ENCODE measurements around the gene RBM26. TPM values are rescaled to one million over a fixed set of nuclear protein-coding genes. Genes with fewer than 3 reads are reported as not detected.

RBM26 gene
- total and polyA plus RNA-seq, 4 donors, result 6.4 to 18.4 (median 12.3) TPM

- H3K27me3 ChIP-seq (ENCODE audit: control insufficient read depth in 4 of 4, insufficient read depth in 4 of 4, low read length in 3 of 4), result no peaks in the 10 kb centered on the region
- H3K9me3 ChIP-seq (ENCODE audit: control insufficient read depth in 4 of 4, low read length in 3 of 4), result no peaks in the 10 kb centered on the region
- no peak overlapping the region for H3K9ac ChIP-seq (ENCODE audit: low read depth in 1 of 2, low read length in 2 of 2)
- no peak for DNase-seq (ENCODE audit: low spot score)
- no peak overlapping the region for H3K4me3 ChIP-seq (ENCODE audit: low read depth in 1 of 3, low read length in 3 of 3)
- H3K27ac ChIP-seq (ENCODE audit: low read depth in 1 of 2, low read length in 2 of 2), result no peak overlapping the region
- no peaks in the 10 kb centered on the region for H3K4me1 ChIP-seq (ENCODE audit: control insufficient read depth in 4 of 4, insufficient read depth in 4 of 4, low read length in 3 of 4)
- WGBS, result 61% methylated on average over 1 of the region's 1 CpG
- TF ChIP-seq FOXA2 (IDR thresholded peaks at IDR 0.05) (no peak), NR2F2 (IDR thresholded peaks at IDR 0.05) (no peak), YY1 (IDR thresholded peaks at IDR 0.05) (no peak), REST (IDR thresholded peaks at IDR 0.05) (no peak), GABPA (IDR thresholded peaks at IDR 0.05 in 1 of 2, conservative IDR thresholded peaks at IDR 0.05 in 1 of 2) (no peak), HNF4G (IDR thresholded peaks at IDR 0.05) (no peak), JUND (IDR thresholded peaks at IDR 0.05) (no peak), SP1 (IDR thresholded peaks at IDR 0.05) (no peak), TAF1 (conservative IDR thresholded peaks at IDR 0.05) (no peak), EGR1 (IDR thresholded peaks at IDR 0.05; ENCODE audit: low read depth in 2 of 2) (no peak), HNF4A (conservative IDR thresholded peaks at IDR 0.05) (no peak), FOXA1 (IDR thresholded peaks at IDR 0.05) (no peak), RAD21 (IDR thresholded peaks at IDR 0.05) (no peak), RXRA (IDR thresholded peaks at IDR 0.05) (no peak), ATF3 (IDR thresholded peaks at IDR 0.05) (no peak)
- TF ChIP-seq, protein P1, sequence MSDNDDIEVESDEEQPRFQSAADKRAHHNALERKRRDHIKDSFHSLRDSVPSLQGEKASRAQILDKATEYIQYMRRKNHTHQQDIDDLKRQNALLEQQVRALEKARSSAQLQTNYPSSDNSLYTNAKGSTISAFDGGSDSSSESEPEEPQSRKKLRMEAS (IDR thresholded peaks at IDR 0.05), result no peak
- TF ChIP-seq, protein P2, sequence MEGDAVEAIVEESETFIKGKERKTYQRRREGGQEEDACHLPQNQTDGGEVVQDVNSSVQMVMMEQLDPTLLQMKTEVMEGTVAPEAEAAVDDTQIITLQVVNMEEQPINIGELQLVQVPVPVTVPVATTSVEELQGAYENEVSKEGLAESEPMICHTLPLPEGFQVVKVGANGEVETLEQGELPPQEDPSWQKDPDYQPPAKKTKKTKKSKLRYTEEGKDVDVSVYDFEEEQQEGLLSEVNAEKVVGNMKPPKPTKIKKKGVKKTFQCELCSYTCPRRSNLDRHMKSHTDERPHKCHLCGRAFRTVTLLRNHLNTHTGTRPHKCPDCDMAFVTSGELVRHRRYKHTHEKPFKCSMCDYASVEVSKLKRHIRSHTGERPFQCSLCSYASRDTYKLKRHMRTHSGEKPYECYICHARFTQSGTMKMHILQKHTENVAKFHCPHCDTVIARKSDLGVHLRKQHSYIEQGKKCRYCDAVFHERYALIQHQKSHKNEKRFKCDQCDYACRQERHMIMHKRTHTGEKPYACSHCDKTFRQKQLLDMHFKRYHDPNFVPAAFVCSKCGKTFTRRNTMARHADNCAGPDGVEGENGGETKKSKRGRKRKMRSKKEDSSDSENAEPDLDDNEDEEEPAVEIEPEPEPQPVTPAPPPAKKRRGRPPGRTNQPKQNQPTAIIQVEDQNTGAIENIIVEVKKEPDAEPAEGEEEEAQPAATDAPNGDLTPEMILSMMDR (IDR thresholded peaks at IDR 0.05; ENCODE audit: low read depth, low read length, missing input control), result no peak
- TF ChIP-seq, protein P3, sequence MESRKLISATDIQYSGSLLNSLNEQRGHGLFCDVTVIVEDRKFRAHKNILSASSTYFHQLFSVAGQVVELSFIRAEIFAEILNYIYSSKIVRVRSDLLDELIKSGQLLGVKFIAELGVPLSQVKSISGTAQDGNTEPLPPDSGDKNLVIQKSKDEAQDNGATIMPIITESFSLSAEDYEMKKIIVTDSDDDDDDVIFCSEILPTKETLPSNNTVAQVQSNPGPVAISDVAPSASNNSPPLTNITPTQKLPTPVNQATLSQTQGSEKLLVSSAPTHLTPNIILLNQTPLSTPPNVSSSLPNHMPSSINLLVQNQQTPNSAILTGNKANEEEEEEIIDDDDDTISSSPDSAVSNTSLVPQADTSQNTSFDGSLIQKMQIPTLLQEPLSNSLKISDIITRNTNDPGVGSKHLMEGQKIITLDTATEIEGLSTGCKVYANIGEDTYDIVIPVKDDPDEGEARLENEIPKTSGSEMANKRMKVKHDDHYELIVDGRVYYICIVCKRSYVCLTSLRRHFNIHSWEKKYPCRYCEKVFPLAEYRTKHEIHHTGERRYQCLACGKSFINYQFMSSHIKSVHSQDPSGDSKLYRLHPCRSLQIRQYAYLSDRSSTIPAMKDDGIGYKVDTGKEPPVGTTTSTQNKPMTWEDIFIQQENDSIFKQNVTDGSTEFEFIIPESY (IDR thresholded peaks at IDR 0.05), result no peak
- no peaks in the 10 kb centered on the region for H3K36me3 ChIP-seq (ENCODE audit: control insufficient read depth in 4 of 4, insufficient read depth in 3 of 4, low read depth in 1 of 4, low read length in 3 of 4)
Measured at GRCh38 chr13:79306650-79307049, 99.4 kb downstream of the RBM26 start.
